ENCODE measurements around the gene B4GAT1. TPM values are rescaled to one million over a fixed set of nuclear protein-coding genes. Genes with fewer than 3 reads are reported as not detected.

B4GAT1 gene
- total and polyA plus RNA-seq, 4 donors = 12.0 to 20.8 (median 17.6) TPM

DNA sequence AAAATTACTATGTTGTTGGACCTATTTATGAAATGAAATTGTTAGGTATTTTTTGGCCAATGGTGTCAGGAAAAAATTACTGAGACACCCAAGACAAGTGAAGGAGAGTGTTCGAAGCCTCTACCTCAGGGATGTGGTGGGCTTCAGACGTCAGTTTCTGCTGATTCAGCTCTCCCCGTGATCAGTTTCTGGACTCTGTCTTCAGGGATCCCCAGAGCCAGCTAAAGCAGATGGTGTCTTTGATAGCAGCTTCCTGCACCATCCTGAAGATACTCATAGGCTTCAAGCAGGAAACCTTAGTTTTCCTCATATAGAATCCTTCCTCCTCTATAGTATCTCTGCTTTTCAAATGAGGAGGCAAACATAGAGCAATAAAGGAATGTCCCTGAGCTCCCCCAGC lies 38.0 kb downstream of the B4GAT1 start:
- Histone ChIP-seq H3K9ac (ENCODE audit: low read depth in 1 of 2, low read length in 2 of 2) (no peak overlapping the region), H3K4me3 (ENCODE audit: low read depth in 1 of 3, low read length in 3 of 3) (no peak overlapping the region), H3K27me3 (ENCODE audit: control insufficient read depth in 4 of 4, insufficient read depth in 4 of 4, low read length in 3 of 4) (no peaks in the 10 kb centered on the region), H3K36me3 (ENCODE audit: control insufficient read depth in 4 of 4, insufficient read depth in 3 of 4, low read depth in 1 of 4, low read length in 3 of 4) (no peaks in the 10 kb centered on the region), H3K4me1 (ENCODE audit: control insufficient read depth in 4 of 4, insufficient read depth in 4 of 4, low read length in 3 of 4) (peaks cover 0 to 12% (median 5%) of the 10 kb centered on the region in 4 donors), H3K9me3 (ENCODE audit: control insufficient read depth in 4 of 4, low read length in 3 of 4) (no peaks in the 10 kb centered on the region), H3K27ac (ENCODE audit: low read depth in 1 of 2, low read length in 2 of 2) (no peak overlapping the region)
- DNase-seq (ENCODE audit: low spot score) = no peak
- TF ChIP-seq, protein P1, sequence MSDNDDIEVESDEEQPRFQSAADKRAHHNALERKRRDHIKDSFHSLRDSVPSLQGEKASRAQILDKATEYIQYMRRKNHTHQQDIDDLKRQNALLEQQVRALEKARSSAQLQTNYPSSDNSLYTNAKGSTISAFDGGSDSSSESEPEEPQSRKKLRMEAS (IDR thresholded peaks at IDR 0.05) = no peak
- TF ChIP-seq RXRA (IDR thresholded peaks at IDR 0.05) = no peak
- TF ChIP-seq, protein P2, sequence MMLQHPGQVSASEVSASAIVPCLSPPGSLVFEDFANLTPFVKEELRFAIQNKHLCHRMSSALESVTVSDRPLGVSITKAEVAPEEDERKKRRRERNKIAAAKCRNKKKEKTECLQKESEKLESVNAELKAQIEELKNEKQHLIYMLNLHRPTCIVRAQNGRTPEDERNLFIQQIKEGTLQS (IDR thresholded peaks at IDR 0.05) = no peak
- TF ChIP-seq, protein P3, sequence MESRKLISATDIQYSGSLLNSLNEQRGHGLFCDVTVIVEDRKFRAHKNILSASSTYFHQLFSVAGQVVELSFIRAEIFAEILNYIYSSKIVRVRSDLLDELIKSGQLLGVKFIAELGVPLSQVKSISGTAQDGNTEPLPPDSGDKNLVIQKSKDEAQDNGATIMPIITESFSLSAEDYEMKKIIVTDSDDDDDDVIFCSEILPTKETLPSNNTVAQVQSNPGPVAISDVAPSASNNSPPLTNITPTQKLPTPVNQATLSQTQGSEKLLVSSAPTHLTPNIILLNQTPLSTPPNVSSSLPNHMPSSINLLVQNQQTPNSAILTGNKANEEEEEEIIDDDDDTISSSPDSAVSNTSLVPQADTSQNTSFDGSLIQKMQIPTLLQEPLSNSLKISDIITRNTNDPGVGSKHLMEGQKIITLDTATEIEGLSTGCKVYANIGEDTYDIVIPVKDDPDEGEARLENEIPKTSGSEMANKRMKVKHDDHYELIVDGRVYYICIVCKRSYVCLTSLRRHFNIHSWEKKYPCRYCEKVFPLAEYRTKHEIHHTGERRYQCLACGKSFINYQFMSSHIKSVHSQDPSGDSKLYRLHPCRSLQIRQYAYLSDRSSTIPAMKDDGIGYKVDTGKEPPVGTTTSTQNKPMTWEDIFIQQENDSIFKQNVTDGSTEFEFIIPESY (IDR thresholded peaks at IDR 0.05) = no peak
- TF ChIP-seq HNF4A (conservative IDR thresholded peaks at IDR 0.05) = no peak
- TF ChIP-seq, protein P4, sequence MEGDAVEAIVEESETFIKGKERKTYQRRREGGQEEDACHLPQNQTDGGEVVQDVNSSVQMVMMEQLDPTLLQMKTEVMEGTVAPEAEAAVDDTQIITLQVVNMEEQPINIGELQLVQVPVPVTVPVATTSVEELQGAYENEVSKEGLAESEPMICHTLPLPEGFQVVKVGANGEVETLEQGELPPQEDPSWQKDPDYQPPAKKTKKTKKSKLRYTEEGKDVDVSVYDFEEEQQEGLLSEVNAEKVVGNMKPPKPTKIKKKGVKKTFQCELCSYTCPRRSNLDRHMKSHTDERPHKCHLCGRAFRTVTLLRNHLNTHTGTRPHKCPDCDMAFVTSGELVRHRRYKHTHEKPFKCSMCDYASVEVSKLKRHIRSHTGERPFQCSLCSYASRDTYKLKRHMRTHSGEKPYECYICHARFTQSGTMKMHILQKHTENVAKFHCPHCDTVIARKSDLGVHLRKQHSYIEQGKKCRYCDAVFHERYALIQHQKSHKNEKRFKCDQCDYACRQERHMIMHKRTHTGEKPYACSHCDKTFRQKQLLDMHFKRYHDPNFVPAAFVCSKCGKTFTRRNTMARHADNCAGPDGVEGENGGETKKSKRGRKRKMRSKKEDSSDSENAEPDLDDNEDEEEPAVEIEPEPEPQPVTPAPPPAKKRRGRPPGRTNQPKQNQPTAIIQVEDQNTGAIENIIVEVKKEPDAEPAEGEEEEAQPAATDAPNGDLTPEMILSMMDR (IDR thresholded peaks at IDR 0.05; ENCODE audit: low read depth, low read length, missing input control) = no peak
- TF ChIP-seq YY1 (IDR thresholded peaks at IDR 0.05) = no peak
- no peak for TF ChIP-seq NR2F2 (IDR thresholded peaks at IDR 0.05)
- TF ChIP-seq SP1 (IDR thresholded peaks at IDR 0.05) = no peak
- no peak for TF ChIP-seq HNF4G (IDR thresholded peaks at IDR 0.05)
- TF ChIP-seq FOXA1 (IDR thresholded peaks at IDR 0.05) = no peak
- TF ChIP-seq EGR1 (IDR thresholded peaks at IDR 0.05; ENCODE audit: low read depth in 2 of 2) = no peak
- TF ChIP-seq JUND (IDR thresholded peaks at IDR 0.05) = no peak
- TF ChIP-seq FOXA2 (IDR thresholded peaks at IDR 0.05) = no peak
- TF ChIP-seq RAD21 (IDR thresholded peaks at IDR 0.05) = no peak
- TF ChIP-seq, protein P5, sequence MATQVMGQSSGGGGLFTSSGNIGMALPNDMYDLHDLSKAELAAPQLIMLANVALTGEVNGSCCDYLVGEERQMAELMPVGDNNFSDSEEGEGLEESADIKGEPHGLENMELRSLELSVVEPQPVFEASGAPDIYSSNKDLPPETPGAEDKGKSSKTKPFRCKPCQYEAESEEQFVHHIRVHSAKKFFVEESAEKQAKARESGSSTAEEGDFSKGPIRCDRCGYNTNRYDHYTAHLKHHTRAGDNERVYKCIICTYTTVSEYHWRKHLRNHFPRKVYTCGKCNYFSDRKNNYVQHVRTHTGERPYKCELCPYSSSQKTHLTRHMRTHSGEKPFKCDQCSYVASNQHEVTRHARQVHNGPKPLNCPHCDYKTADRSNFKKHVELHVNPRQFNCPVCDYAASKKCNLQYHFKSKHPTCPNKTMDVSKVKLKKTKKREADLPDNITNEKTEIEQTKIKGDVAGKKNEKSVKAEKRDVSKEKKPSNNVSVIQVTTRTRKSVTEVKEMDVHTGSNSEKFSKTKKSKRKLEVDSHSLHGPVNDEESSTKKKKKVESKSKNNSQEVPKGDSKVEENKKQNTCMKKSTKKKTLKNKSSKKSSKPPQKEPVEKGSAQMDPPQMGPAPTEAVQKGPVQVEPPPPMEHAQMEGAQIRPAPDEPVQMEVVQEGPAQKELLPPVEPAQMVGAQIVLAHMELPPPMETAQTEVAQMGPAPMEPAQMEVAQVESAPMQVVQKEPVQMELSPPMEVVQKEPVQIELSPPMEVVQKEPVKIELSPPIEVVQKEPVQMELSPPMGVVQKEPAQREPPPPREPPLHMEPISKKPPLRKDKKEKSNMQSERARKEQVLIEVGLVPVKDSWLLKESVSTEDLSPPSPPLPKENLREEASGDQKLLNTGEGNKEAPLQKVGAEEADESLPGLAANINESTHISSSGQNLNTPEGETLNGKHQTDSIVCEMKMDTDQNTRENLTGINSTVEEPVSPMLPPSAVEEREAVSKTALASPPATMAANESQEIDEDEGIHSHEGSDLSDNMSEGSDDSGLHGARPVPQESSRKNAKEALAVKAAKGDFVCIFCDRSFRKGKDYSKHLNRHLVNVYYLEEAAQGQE (IDR thresholded peaks at IDR 0.05) = no peak
- TF ChIP-seq GABPA (IDR thresholded peaks at IDR 0.05 in 1 of 2, conservative IDR thresholded peaks at IDR 0.05 in 1 of 2) = no peak
- no peak for TF ChIP-seq TAF1 (conservative IDR thresholded peaks at IDR 0.05)
- 66% methylated on average over 3 of the region's 3 CpGs for WGBS

Measured in liver (tissue), 9 donors.